Measurements from ENCODE around the gene TMEM192. TPM values are rescaled to one million over a fixed set of nuclear protein-coding genes. Genes with fewer than 3 reads are reported as not detected.

TMEM192 gene
- total RNA-seq, 4 donors from 2014 or later: 19.2 to 34.9 (median 21.8) TPM

- Histone ChIP-seq H3K27ac (no peak overlapping the region), H3K4me3 (replicated peaks in 1 of 3) (no peak overlapping the region), H3K36me3 (no peaks in the 10 kb centered on the region), H3K4me1 (no peaks in the 10 kb centered on the region), H3K9me3 (no peaks in the 10 kb centered on the region), H3K27me3 (no peaks in the 10 kb centered on the region)
- WGBS, 2 donors: 79 to 82% methylated on average over 2 of the region's 2 CpGs
- TF ChIP-seq CTCF (IDR thresholded peaks at IDR 0.05) (no peak), POLR2A (IDR thresholded peaks at IDR 0.05) (no peak)
- intact Hi-C loops (cut with DNase I): no loop called here
- DNase-seq: no peak
Measured at GRCh38 chr4:165058666-165059065, 54.0 kb downstream of the TMEM192 start.

GRCh38 chr4:165055601-165056000, 57.1 kb downstream of the TMEM192 start:
- no peak for TF ChIP-seq CTCF (IDR thresholded peaks at IDR 0.05)
- H3K27ac ChIP-seq: no peak overlapping the region
- H3K27me3 ChIP-seq: no peaks in the 10 kb centered on the region
- WGBS, 2 donors: 92 to 94% methylated on average over 9 of the region's 9 CpGs
- H3K36me3 ChIP-seq: no peaks in the 10 kb centered on the region
- no peak for DNase-seq
- no peaks in the 10 kb centered on the region for H3K4me1 ChIP-seq
- intact Hi-C loops (cut with DNase I): no loop called here
- H3K9me3 ChIP-seq: no peaks in the 10 kb centered on the region
- no peak overlapping the region for H3K4me3 ChIP-seq (replicated peaks in 1 of 3)

GRCh38 chr4:165053645-165054044, 59.0 kb downstream of the TMEM192 start, which contains the start of gene TRIM75:
TRIM75 (plus strand) TSS chr4:165053866; CDS start chr4:165059148, 5,282 bp downstream.
- WGBS, 2 donors: 39 to 71% methylated on average over 6 of the region's 6 CpGs
- Histone ChIP-seq H3K27ac (no peak within 1 kb of the TSS), H3K9me3 (no peaks in the 10 kb centered on the region), H3K27me3 (no peaks in the 10 kb centered on the region), H3K36me3 (no peaks in the 10 kb centered on the region), H3K4me1 (no peaks in the 10 kb centered on the region), H3K4me3 (replicated peaks in 1 of 3) (no peak within 1 kb of the TSS)
- no peak for TF ChIP-seq POLR2A (IDR thresholded peaks at IDR 0.05)
- TF ChIP-seq CTCF (IDR thresholded peaks at IDR 0.05): no peak
- intact Hi-C loops (cut with DNase I): no loop called here
- DNase-seq: peak; percentile 14 to 30

GRCh38 chr4:165052627-165053026, 60.0 kb downstream of the TMEM192 start:
- Histone ChIP-seq H3K36me3 (no peaks in the 10 kb centered on the region), H3K4me3 (replicated peaks in 1 of 3) (no peak overlapping the region), H3K4me1 (no peaks in the 10 kb centered on the region), H3K27me3 (no peaks in the 10 kb centered on the region), H3K9me3 (no peaks in the 10 kb centered on the region), H3K27ac (no peak overlapping the region)
- DNase-seq: no peak
- intact Hi-C loops (cut with DNase I): no loop called here
- TF ChIP-seq CTCF (IDR thresholded peaks at IDR 0.05) (no peak), POLR2A (IDR thresholded peaks at IDR 0.05) (no peak)
- WGBS, 2 donors: 67 to 77% methylated on average over 3 of the region's 3 CpGs

- Histone ChIP-seq H3K27ac (no peak overlapping the region), H3K4me3 (replicated peaks in 1 of 3) (no peak overlapping the region), H3K36me3 (no peaks in the 10 kb centered on the region), H3K9me3 (no peaks in the 10 kb centered on the region), H3K4me1 (no peaks in the 10 kb centered on the region), H3K27me3 (no peaks in the 10 kb centered on the region)
- TF ChIP-seq CTCF (IDR thresholded peaks at IDR 0.05): no peak
- no peak for DNase-seq
- intact Hi-C loops (cut with DNase I): no loop called here
- WGBS, 2 donors: 77 to 78% methylated on average over 5 of the region's 5 CpGs
Measured at GRCh38 chr4:165048170-165048569, 64.5 kb downstream of the TMEM192 start.
